NCI-H2196 (cell line): ENCODE data around the gene RXFP1.

ENCODE experiments used
- DNase-seq: peaks from one replicate; lab custom pipeline; 2025; ENCODE audit not compliant: unreplicated experiment; lab: John Stamatoyannopoulos, UW

RXFP1 gene

DNA sequence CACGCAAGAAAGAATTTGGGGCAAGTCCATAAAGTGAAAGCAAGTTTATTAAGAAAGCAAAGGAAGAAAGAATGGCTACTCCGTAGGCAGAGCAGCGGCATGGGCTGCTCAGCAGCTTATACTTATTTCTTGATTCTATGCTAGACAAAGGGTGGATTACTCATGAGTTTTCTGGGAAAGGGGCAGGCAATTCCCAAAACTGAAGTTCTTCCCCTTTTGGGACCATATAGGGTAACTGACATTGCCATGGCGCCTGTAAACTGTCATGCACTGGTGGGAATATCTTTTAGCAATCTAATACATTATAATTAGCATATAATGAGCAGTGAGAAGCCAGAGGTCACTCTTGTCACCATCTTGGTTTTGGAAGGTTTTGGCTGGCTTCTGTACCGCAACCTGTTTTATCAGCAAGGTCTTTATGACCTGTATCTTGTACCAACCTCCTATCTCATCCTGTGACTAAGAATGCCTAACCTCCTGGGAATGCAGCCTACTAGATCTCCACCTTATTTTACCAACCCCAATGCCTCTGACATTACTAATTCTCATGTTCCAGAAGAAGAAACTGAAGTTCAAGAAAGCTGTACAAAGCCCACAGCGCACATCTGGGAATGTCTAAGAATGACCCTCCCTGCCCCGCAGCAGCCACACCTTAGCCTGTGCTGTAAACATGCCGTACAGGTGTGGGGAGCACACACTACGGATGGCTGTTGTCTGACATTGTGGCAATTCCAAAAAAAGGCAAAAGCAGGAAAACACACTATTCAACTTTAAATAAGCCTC, 18.6 kb downstream of the RXFP1 start:
- DNase-seq, result no peak

DNA sequence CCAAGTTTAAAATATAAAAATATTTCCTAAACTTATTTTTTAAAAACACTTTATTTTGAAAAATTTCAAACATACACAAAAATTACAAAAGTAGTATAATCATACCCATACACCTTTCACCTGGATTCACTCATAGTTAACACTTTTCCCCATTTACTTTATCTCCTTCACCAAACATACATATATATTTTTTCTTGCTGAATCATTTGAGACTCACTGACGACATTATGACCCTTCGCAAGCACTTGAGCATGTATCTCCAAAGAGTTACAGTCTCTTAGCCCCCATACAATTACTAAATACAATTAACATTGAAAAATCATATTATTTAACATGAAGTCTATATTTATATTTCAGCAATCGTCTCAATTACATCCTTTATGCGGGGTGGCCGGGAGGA, 19.8 kb downstream of the RXFP1 start:
- DNase-seq, result no peak

DNA sequence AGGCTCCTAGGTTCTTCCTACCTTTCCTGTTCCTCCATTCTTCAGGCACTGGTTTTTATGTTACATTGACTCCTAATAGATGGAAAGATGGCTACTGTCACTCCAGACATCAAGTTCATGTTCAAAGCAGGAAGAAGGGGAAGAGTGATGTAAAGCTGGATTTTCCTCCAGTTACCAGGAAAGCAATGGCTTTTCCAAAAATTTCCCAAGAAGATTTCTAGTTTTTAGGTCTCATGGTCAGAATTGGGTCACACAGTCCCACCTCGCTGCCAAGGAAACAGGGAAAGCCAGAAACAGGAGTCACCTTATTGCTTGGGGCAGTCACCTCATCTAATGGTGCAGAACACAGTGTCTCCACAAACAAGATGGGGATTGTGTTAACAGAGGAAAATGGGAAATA, 21.5 kb downstream of the RXFP1 start:
- DNase-seq, result no peak

DNA sequence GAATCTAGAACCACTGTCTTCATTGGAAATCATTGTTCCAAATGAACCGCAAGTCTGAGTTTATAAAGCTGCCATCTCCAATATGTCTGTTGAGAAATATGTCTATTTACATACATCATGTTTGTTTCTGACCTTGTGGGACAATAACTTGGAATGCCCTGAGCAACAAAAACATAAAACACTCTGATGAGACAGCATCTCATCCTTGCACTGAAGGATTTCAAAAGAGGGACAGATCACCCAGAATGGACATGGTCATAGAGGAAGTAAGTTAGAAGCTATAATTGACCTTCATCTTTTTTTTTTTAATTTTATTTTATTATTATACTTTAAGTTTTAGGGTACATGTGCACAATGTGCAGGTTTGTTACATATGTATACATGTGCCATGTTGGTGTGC, 22.5 kb downstream of the RXFP1 start:
- DNase-seq, result no peak

DNA sequence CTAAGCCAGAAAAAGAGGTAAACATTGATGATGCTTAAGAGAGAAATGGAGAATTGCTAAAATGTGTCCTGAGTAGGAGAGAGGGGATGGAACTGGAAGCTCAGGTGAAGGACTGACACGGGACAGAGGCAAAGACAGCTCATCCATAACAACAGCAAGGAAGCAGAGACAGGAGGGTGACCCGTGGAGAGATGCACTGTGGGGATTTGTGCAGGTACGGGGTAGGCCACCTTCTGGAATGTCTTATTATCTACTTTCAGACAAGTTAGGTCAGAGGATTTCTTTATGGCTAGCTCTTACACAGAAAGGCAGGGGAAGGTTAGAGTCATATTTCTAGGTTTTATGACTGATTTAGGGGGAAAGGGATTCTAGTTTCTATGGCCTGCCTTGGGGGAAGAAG, 31.7 kb downstream of the RXFP1 start:
- DNase-seq, result no peak

DNA sequence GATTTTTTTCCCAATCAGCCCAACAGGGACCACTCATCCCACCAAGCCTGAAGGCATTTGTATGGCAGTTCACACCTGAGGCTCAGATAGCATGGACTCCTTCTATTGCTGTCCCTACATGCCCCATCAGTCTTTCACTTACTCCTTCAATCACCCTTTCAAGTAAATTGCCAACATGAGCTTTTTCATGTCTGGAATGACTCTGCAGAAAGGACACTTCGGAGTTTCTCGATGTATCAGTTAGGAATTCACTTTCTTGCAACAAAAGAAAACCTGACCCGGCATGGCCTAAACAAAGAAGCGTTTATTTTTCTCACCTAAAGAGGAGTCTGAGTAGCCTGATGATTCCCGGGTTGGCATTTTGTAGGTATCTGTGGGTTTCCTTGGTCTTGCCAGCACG, 38.6 kb downstream of the RXFP1 start:
- no peak for DNase-seq

DNA sequence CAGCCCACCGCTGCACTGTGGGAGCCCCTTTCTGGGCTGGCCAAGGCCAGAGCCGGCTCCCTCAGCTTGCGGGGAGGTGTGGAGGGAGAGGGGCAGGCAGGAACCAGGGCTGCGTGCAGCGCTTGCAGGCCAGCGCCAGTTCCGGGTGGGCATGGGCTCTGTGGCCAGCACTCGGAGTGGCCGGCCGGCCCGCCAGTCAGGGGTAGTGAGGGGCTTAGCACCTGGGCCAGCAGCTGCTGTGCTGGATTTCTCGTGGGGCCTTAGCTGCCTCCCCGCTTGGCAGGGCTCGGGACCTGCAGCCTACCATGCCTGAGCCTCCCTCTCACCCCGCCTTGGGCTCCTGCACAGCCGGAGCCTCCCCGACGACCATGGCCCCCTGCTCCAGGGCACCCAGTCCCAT, 45.2 kb downstream of the RXFP1 start:
- no peak for DNase-seq

DNA sequence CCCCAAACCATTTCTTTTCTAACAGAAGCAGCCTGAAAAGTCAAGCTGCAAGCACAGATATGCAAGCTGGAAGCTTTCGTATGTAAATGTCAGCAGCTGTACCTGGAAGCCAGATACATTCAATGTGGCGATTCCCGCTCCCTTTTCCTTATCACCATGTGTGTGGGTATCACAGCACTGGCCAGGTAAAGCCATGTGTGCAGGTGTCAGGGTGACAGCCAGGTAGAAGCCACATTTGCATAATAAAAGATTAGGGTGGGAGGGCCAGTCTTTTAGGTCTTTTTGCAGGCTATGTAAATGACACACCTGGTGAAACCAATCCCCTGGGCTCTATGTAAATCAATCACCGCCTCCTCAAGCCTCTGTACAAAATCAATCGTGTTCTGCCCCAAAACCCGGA, 50.1 kb downstream of the RXFP1 start:
- no peak for DNase-seq

DNA sequence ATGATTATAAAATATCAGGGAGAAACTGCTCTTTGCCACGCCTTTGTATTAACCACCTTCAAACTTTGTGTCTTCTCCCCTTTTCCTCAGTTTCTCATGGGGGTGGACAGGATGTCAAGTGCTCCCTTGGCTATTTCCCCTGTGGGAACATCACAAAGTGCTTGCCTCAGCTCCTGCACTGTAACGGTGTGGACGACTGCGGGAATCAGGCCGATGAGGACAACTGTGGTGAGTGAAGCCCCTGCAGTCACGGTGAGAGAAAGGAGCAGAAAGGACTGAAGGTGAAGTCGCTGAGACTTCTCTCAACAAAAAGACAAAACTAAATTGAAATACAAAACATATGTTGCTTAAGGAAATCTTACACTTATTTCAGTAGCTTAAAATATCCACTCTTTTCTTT, 50.9 kb downstream of the RXFP1 start:
- DNase-seq, result no peak

DNA sequence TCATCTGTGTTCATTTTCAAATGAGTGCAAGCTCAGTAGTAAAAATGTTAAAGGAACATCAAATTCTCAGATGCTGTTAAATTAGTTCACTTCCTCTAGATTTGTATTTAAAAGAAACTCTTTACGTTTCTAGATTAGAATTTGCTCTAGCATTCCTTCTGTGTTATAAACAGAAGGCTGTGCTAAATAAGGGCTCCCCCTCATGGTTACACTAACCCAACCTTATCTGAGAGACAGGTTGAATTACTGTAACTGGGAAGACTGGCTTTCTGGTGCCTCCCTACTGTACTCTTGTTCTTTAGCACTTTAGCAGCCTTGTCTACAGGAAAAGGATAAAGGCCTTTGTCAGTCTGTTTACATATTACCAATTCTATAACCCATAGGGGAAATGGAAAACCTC, 56.8 kb downstream of the RXFP1 start:
- DNase-seq, result no peak

DNA sequence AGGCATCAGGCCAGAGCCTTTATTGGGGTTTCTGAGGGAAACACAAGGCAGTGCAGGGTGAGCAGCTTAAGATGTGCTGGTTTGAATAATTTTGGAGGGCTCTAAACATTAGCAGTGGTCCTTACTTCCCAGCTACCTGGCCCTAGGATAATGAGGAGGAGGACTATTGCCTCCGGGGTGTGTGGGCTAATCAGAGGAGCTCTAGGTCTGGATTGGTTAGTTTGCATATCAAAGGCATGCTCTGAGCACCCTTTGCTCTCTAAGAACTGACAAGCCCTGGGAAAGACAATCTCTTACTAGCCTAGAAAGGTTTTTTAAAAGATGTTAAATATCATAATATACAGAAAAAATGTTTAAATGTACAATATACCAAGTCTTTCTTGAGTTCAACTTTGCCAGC, 58.4 kb downstream of the RXFP1 start:
- no peak for DNase-seq

DNA sequence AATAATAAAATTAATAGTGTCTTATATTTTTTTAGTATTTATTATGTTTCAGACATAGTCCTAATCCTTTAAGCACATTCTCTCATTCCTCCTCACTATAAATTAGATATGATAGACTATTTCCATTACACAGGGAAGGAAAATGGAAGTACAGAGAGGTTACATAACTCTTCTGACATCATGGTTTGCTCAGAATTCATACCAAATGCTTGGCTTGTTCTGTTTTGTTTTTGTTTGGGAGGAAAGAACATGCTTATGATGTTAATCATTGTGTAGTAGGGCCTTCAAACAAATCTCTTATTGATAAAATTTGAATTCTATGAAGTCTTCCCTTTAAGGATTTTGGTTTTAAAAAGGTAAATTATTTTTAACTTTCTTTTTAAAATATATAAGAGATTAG, 59.5 kb downstream of the RXFP1 start:
- no peak for DNase-seq

DNA sequence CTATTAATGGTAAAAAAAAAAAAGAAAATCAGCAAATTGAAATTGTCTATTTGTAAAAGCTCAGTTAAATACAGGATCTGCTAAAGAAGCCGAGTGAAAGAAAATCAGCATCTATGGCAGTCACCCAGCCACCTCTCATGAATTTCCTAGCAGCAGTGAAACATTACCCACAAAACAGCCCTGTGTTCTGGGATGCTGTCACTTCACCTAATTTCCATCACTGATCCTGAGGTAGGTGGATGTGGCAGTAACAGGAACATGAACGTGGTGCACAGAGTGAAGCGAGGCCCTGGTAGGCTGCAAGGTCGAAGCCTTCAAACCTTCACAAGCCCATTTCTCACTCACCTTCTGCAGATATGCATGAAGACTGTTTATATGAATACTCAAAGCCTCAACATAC, 65.2 kb downstream of the RXFP1 start:
- no peak for DNase-seq

DNA sequence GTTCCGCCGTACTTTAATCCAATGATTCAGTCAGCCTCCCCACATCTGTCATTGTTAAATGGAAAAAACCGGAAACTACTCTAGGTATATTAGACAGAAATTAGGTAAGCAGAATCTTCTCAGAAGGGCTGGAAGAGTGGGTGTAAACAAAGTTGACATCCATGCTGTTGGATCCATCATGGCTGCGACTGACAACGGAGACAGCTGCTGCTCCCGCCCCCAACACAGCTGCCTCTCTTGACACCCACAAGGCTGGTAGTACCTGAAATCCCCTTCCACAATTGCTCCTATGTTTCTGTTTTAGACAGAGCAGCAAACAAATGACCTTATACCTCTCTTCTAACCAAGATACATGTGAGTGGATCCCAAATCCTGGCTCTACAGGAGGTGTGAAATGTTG, 66.6 kb downstream of the RXFP1 start:
- DNase-seq, result no peak

DNA sequence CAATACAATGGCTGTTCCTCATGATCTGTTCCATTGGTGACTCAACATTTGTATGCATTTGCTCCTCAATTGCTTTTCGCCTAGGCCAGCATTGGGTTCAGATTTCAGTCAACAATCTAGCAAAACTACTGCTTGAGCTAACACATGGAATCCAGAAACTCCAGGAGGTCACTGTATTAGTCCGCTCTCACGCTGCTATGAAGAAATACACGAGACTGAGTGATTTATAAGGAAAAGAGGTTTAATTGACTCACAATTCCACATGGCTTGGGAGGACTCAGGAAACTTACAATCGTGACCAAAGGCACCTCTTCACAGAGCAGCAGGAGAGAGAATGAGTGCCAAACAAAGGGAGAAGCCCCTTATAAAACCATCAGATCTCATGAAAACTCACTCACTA, 67.1 kb downstream of the RXFP1 start:
- DNase-seq, result no peak

DNA sequence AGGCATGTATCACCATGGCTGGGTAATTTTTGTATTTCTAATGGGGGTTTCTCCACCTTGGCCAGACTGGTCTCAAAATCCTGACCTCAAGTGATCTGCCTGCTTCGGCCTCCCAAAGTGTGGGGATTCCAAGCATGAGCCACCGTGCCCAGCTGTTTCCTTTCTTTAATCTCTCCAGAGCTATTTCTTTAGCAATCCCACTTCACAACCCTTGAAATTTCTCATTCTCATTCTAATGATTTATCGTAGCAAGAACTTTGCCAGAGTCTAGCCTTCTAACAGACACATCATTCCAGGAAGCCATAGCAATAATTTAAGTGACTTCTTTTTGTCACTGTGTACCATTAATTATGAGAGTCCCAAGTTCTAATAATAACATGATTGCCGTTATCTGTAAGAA, 68.6 kb downstream of the RXFP1 start:
- DNase-seq, result no peak

DNA sequence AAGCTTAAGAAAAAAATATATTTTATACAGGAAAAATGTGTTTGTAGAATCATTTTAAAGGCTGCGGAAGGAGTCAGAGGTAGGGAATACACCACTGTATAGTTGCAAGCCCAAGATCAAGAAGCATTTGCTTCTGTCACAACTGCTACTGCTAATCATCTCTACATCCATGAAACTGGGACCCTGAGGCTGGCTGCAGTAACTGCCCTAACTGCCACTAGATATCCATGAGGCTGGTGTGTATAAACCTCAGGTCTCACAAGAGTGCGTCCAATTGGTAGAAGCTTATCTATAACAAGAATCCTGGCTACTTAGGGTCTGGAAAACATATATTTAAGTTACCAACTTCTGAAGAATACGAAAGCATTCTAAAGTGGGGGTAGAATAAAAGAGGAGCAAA, 69.1 kb downstream of the RXFP1 start:
- DNase-seq, result no peak

DNA sequence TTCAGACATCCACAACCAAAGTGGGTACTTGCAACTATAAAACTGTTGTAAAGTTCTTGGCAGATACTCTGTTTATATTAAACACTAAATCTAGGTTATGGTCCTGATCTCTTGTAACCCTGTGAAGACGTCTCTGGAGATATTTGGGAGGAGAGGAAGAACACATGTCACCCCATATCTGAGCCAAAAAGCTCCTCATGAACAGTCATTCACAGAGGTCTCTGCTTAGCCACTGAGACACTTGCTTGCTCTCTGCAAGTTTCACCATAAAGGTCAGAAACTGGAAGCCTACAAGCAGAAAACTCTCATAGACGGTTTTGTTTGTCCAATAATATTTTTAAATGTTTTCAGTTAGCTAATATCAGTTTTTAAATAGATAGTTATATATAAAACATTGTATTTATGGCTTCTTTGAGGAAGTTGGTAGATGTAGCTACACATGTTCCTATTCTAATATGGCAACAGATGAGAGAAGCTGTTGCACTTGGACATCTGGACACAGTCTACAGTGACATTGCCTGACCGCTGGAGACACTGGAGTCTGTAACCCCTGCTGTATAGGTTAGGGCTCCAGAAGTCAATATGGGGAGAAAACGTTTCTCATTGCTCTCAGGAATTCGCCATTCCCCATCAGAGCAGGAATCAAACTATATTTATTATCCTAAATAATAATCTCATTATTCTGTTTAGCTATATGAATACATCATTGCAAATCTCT, 76.4 kb downstream of the RXFP1 start:
- DNase-seq, result no peak

DNA sequence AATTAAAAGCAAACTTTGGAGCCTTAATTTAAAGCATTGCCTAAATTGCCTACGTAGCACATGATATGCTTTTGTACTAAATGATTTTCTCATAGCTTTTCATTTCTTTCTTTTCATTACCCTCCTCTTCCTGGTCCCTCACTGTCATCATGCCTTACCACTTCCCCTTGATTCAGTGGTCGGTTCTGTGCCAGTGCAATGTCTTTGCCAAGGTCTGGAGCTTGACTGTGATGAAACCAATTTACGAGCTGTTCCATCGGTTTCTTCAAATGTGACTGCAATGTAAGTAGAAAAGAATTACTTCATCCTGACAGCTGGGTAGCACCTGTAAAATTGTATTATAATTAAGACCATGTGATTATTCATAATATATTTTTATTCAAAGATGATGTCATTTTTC, 77.5 kb downstream of the RXFP1 start:
- no peak for DNase-seq

DNA sequence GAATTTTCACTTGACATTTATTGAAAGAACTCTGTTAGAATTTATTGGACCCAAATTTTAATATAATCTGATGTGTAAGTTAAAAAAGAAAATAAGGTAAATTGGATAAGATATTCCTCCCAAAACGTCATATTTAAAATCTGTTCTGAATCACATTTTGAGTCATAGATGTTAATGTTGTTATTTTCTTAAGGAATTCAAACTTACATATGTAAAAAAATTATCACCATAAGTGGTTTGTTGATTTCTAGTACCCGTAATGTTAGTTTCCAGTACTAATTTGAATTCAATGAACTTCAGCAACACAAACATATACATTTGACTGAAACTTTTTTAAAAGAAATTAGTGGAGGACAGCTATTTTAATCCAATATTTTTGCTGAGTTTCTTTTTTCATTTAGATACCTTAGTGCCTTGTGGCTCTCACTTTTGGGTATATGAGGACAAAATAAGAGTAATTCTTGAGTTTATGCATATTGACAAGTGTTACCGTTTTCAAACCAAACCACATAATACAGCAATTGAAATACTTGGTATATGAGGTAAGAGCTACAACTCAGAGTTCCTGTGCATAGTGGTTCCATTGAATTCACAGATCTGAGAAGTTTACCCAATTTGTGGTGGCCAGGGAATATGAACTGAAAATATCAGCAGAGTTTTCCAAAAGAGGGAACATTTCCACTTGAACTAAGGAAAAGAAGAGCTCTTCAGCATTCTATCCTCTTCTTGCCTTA, 78.2 kb downstream of the RXFP1 start:
- no peak for DNase-seq

DNA sequence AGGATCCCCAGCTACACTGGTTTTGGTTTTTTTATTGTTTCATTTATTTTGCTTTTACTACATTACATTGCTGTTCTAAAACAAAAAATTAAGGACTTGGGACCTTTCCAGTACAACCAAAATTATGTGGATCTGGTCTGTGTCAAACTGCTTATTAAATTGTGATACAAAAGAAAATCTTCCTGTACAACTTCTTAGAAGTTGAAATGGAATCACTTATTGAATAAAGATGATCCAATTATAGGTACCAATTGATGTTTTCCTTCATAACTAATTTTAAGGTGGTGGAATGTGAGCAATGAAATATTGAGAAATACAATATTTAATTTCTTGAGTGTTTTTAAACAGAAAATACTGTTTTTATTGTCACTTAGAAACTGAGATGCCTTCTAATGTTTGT, 82.7 kb downstream of the RXFP1 start:
- no peak for DNase-seq

DNA sequence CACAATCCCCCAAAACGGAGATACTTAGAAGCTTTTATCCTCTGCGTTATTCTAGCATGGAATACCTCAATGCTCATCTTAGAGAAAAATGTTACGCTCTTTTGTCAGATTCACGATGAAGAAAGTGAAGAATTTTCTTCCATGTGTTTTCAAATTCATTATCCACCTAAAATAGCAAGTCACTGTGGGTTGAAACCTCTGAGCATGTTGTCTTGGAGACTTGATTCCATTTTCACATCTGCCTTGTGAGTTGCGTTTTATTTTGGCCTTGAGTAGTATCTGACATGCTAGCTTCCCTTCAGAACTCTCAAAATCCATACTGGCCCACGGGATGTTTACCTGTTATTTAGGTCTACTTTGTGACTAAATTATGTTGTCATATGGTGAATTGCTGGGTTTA, 83.7 kb downstream of the RXFP1 start:
- DNase-seq, result no peak
